Measurements from ENCODE around the gene PCDHGA8. TPM values are rescaled to one million over a fixed set of nuclear protein-coding genes. Genes with fewer than 3 reads are reported as not detected.
A peak's percentile ranks its signal among the peaks of the same experiment; 100 is the strongest.

Gene PCDHGA8
- total RNA-seq (2021; ENCODE audit: unreplicated experiment) = 0.18 TPM
- polyA plus RNA-seq (2012; ENCODE audit: insufficient read length) = 0.10 TPM
- Bru-seq, nascent RNA = percentile 41 among the genes with signal in this experiment
- BruChase-seq, experiment 1, labeled RNA remaining after a 2-hour chase = percentile 43 among the genes with signal in this experiment
- percentile 47 among the genes with signal in this experiment for BruChase-seq, experiment 2, labeled RNA remaining after a 6-hour chase
- long read RNA-seq, full-length matches to known transcripts = 1 of 1 reads
- long read RNA-seq, partial matches to known transcripts = 0 of 1 reads
- long read RNA-seq, other reads (novel, unspliced or antisense) = 0 of 1 reads

DNA sequence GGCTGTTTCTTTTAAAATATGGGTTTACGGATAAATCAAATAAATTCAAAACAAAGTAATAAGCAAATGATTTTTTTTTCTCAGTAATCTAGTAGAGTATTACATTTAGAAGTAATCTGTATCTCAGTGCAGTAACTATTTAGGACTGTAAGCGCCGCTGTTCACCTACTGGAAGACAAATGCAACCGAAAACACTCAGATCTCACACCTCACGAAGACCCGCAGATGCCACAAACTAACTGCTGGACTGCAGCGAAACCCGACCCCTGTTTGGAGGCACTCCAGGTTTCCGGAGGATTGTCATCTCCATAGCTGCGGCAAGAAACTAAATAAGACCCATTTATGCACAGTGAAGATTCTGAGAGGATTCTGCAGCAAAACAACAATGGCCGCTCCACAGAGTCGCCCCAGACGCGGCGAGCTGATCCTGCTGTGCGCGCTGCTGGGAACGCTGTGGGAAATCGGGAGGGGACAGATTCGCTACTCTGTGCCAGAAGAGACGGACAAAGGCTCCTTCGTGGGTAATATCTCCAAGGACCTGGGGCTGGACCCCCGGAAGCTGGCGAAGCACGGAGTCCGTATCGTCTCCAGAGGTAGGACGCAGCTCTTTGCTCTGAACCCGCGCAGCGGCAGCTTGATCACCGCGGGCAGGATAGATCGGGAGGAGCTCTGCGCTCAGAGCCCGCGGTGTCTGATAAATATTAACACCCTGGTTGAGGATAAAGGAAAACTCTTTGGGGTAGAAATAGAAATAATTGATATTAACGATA, at the start of gene PCDHGA8:
TSS of gene PCDHGA8 (plus strand) at position 205 of the 770 bp plus-strand sequence. CDS start at position 386, 181 bp downstream.
- no TSS peak for BruUV-seq (replicated peaks)
- POLR2A ChIA-PET = no interaction called here
- no peak for DNase-seq (ENCODE audit: low read depth, low spot score)
- no peaks in the 10 kb centered on the region for H3K4me1 ChIP-seq (ENCODE audit: control insufficient read depth, insufficient read depth, low read length)
- H3K9me3 ChIP-seq (ENCODE audit: control insufficient read depth, insufficient read depth, low read depth, low read length) = no peaks in the 10 kb centered on the region; the same call in 1 of the 2 replicates
- no peak for ATAC-seq
- no peaks in the 10 kb centered on the region for H3K36me3 ChIP-seq (ENCODE audit: control insufficient read depth, insufficient read depth, low read length)
- H3K4me3 ChIP-seq (ENCODE audit: low read depth in 2 of 2, low read length in 2 of 2) = no peak within 1 kb of the TSS
- intact Hi-C loops (cut with micrococcal nuclease; ENCODE audit: unreplicated experiment) (no loop called here), in situ Hi-C loops (cut with HindIII; ENCODE audit: low pct_unique_long_range_greater_than_20kb, low sequenced_read_pairs) (no loop called here)
- no peaks in the 10 kb centered on the region; the same call in 1 of the 2 replicates for H3K27me3 ChIP-seq (ENCODE audit: control insufficient read depth, insufficient read depth, low read length)
- CTCF ChIA-PET = no interaction called here
- TF ChIP-seq TCF7L2 (IDR thresholded peaks at IDR 0.05; ENCODE audit: low read depth, low read length) = no peak
- TF ChIP-seq, protein P1, sequence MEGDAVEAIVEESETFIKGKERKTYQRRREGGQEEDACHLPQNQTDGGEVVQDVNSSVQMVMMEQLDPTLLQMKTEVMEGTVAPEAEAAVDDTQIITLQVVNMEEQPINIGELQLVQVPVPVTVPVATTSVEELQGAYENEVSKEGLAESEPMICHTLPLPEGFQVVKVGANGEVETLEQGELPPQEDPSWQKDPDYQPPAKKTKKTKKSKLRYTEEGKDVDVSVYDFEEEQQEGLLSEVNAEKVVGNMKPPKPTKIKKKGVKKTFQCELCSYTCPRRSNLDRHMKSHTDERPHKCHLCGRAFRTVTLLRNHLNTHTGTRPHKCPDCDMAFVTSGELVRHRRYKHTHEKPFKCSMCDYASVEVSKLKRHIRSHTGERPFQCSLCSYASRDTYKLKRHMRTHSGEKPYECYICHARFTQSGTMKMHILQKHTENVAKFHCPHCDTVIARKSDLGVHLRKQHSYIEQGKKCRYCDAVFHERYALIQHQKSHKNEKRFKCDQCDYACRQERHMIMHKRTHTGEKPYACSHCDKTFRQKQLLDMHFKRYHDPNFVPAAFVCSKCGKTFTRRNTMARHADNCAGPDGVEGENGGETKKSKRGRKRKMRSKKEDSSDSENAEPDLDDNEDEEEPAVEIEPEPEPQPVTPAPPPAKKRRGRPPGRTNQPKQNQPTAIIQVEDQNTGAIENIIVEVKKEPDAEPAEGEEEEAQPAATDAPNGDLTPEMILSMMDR (IDR thresholded peaks at IDR 0.05) = peak; percentile 26; the same call in 1 of the 2 replicates
- H3K27ac ChIP-seq (ENCODE audit: low read length) = no peak within 1 kb of the TSS

- CTCF ChIA-PET = interaction anchor here (0.6 kb wide), 1 partner anchor 595 kb away, joined by 3 read pairs; no protein-coding TSS in a partner anchor
- POLR2A ChIA-PET = interaction anchor here (1.0 kb wide), 1 partner anchor 22 kb away, joined by 3 read pairs; no protein-coding TSS in a partner anchor
Observed at GRCh38 chr5:141342773-141343172, 49.7 kb upstream of the PCDHGA8 start.

More at GRCh38 chr5:141342773-141343172, 49.7 kb upstream of the PCDHGA8 start:
- no peak for TF ChIP-seq TCF7L2 (IDR thresholded peaks at IDR 0.05; ENCODE audit: low read depth, low read length)
- no peak for TF ChIP-seq POLR2AphosphoS5 (IDR thresholded peaks at IDR 0.05; ENCODE audit: low read depth, low read length)
- TF ChIP-seq SIN3A (IDR thresholded peaks at IDR 0.05; ENCODE audit: borderline replicate concordance, insufficient read depth, low read depth, low read length) = no peak
- TF ChIP-seq, protein P1 (IDR thresholded peaks at IDR 0.05) = no peak
- TF ChIP-seq REST (IDR thresholded peaks at IDR 0.05; ENCODE audit: insufficient read depth in 1 of 2, low read depth in 2 of 2, low read length in 1 of 2) = no peak
- Histone ChIP-seq H3K4me1 (ENCODE audit: control insufficient read depth, insufficient read depth, low read length) (no peaks in the 10 kb centered on the region), H3K9me3 (ENCODE audit: control insufficient read depth, insufficient read depth, low read depth, low read length) (no peaks in the 10 kb centered on the region; the same call in 1 of the 2 replicates), H3K4me3 (ENCODE audit: low read depth in 2 of 2, low read length in 2 of 2) (no peak overlapping the region), H3K27ac (ENCODE audit: low read length) (no peak overlapping the region), H3K27me3 (ENCODE audit: control insufficient read depth, insufficient read depth, low read length) (no peaks in the 10 kb centered on the region), H3K36me3 (ENCODE audit: control insufficient read depth, insufficient read depth, low read length) (no peaks in the 10 kb centered on the region)
- DNase-seq (ENCODE audit: low read depth, low spot score) = no peak
- BruUV-seq (replicated peaks) = no TSS peak
- intact Hi-C loops (cut with micrococcal nuclease; ENCODE audit: unreplicated experiment) (no loop called here), in situ Hi-C loops (cut with HindIII; ENCODE audit: low pct_unique_long_range_greater_than_20kb, low sequenced_read_pairs) (loop anchor here (25.0 kb wide), 1 partner anchor 155 kb away; the partner anchor contains the start of genes PCDHB10, PCDHB11, PCDHB16 and PCDHB8)
- no peak for ATAC-seq

All from Panc1 (cell line).